ENCODE results near the gene NAV3.

Gene NAV3

GRCh38 chr12:78037707-78038106, 207.0 kb downstream of the NAV3 start:
- peaks cover 5% of the 10 kb centered on the region for H3K4me1 Mint-ChIP-seq (ENCODE audit: low read depth)
- peaks cover 37% of the 10 kb centered on the region for H3K9me3 Mint-ChIP-seq
- H3K4me3 Mint-ChIP-seq: no peak overlapping the region
- no peaks in the 10 kb centered on the region for H3K27me3 Mint-ChIP-seq
- intact Hi-C loops (cut with micrococcal nuclease): no loop called here
- peaks cover 7% of the 10 kb centered on the region for H3K36me3 Mint-ChIP-seq (ENCODE audit: low read depth)
- H3K27ac Mint-ChIP-seq: no peak overlapping the region

DNA sequence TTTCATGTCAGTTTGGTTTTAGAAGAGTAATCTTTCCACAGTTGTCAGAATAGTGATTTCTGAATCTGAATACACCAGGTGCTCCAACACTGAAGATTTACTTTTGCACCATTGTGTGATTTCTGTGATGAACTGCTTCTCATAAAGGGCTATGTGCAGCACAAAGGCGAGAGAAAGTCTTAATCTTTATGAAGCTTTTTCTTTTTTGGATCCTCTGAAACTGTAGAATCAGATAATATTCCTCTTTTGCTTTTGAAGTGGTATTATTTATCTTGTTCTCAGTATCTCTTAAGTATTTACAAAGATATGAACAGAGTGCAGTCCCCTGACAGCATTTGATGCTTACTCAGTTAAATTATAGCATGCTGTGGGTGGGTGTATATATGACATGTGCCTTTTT, 207.8 kb downstream of the NAV3 start:
- intact Hi-C loops (cut with micrococcal nuclease): no loop called here
- Mint-ChIP-seq H3K27ac (no peak overlapping the region), H3K27me3 (no peaks in the 10 kb centered on the region), H3K4me1 (ENCODE audit: low read depth) (peaks cover 3% of the 10 kb centered on the region), H3K36me3 (ENCODE audit: low read depth) (peaks cover 7% of the 10 kb centered on the region), H3K9me3 (peaks cover 36% of the 10 kb centered on the region), H3K4me3 (no peak overlapping the region)

- intact Hi-C loops (cut with micrococcal nuclease): no loop called here
- Mint-ChIP-seq H3K9me3 (peaks cover 37% of the 10 kb centered on the region), H3K4me1 (ENCODE audit: low read depth) (no peaks in the 10 kb centered on the region), H3K36me3 (ENCODE audit: low read depth) (peaks cover 7% of the 10 kb centered on the region), H3K4me3 (no peak overlapping the region), H3K27ac (no peak overlapping the region), H3K27me3 (no peaks in the 10 kb centered on the region)
These were observed 208.3 kb downstream of the NAV3 start for GRCh38 chr12:78038986-78039385.

- no peaks in the 10 kb centered on the region for H3K4me1 Mint-ChIP-seq (ENCODE audit: low read depth)
- H3K27me3 Mint-ChIP-seq: no peaks in the 10 kb centered on the region
- no peak overlapping the region for H3K4me3 Mint-ChIP-seq
- peaks cover 7% of the 10 kb centered on the region for H3K36me3 Mint-ChIP-seq (ENCODE audit: low read depth)
- H3K9me3 Mint-ChIP-seq: peaks cover 48% of the 10 kb centered on the region
- intact Hi-C loops (cut with micrococcal nuclease): no loop called here
- no peak overlapping the region for H3K27ac Mint-ChIP-seq
These were observed 209.4 kb downstream of the NAV3 start for GRCh38 chr12:78040111-78040510.

GRCh38 chr12:78050790-78051189, 220.1 kb downstream of the NAV3 start:
- Mint-ChIP-seq H3K9me3 (peaks cover 40% of the 10 kb centered on the region), H3K4me3 (no peak overlapping the region), H3K27me3 (no peaks in the 10 kb centered on the region), H3K4me1 (ENCODE audit: low read depth) (no peaks in the 10 kb centered on the region), H3K27ac (no peak overlapping the region), H3K36me3 (ENCODE audit: low read depth) (no peaks in the 10 kb centered on the region)
- intact Hi-C loops (cut with micrococcal nuclease): no loop called here

- H3K4me3 Mint-ChIP-seq: no peak overlapping the region
- H3K36me3 Mint-ChIP-seq (ENCODE audit: low read depth): no peaks in the 10 kb centered on the region
- no peaks in the 10 kb centered on the region for H3K27me3 Mint-ChIP-seq
- H3K27ac Mint-ChIP-seq: no peak overlapping the region
- H3K9me3 Mint-ChIP-seq: peaks cover 7% of the 10 kb centered on the region
- intact Hi-C loops (cut with micrococcal nuclease): no loop called here
- H3K4me1 Mint-ChIP-seq (ENCODE audit: low read depth): no peaks in the 10 kb centered on the region
These were observed 224.9 kb downstream of the NAV3 start for GRCh38 chr12:78055545-78055944.

- H3K36me3 Mint-ChIP-seq (ENCODE audit: low read depth): no peaks in the 10 kb centered on the region
- intact Hi-C loops (cut with micrococcal nuclease): no loop called here
- H3K27ac Mint-ChIP-seq: no peak overlapping the region
- no peaks in the 10 kb centered on the region for H3K9me3 Mint-ChIP-seq
- no peaks in the 10 kb centered on the region for H3K4me1 Mint-ChIP-seq (ENCODE audit: low read depth)
- H3K4me3 Mint-ChIP-seq: no peak overlapping the region
- no peaks in the 10 kb centered on the region for H3K27me3 Mint-ChIP-seq
These were observed 226.4 kb downstream of the NAV3 start for GRCh38 chr12:78057075-78057474.

GRCh38 chr12:78060186-78060585, 229.5 kb downstream of the NAV3 start:
- H3K36me3 Mint-ChIP-seq (ENCODE audit: low read depth): no peaks in the 10 kb centered on the region
- intact Hi-C loops (cut with micrococcal nuclease): no loop called here
- H3K27ac Mint-ChIP-seq: no peak overlapping the region
- no peaks in the 10 kb centered on the region for H3K9me3 Mint-ChIP-seq
- H3K4me3 Mint-ChIP-seq: no peak overlapping the region
- H3K27me3 Mint-ChIP-seq: no peaks in the 10 kb centered on the region
- H3K4me1 Mint-ChIP-seq (ENCODE audit: low read depth): no peaks in the 10 kb centered on the region

- H3K9me3 Mint-ChIP-seq: no peaks in the 10 kb centered on the region
- H3K4me3 Mint-ChIP-seq: no peak overlapping the region
- H3K27ac Mint-ChIP-seq: no peak overlapping the region
- no peaks in the 10 kb centered on the region for H3K27me3 Mint-ChIP-seq
- intact Hi-C loops (cut with micrococcal nuclease): no loop called here
- no peaks in the 10 kb centered on the region for H3K36me3 Mint-ChIP-seq (ENCODE audit: low read depth)
- H3K4me1 Mint-ChIP-seq (ENCODE audit: low read depth): no peaks in the 10 kb centered on the region
These were observed 232.1 kb downstream of the NAV3 start for GRCh38 chr12:78062786-78063185.

DNA sequence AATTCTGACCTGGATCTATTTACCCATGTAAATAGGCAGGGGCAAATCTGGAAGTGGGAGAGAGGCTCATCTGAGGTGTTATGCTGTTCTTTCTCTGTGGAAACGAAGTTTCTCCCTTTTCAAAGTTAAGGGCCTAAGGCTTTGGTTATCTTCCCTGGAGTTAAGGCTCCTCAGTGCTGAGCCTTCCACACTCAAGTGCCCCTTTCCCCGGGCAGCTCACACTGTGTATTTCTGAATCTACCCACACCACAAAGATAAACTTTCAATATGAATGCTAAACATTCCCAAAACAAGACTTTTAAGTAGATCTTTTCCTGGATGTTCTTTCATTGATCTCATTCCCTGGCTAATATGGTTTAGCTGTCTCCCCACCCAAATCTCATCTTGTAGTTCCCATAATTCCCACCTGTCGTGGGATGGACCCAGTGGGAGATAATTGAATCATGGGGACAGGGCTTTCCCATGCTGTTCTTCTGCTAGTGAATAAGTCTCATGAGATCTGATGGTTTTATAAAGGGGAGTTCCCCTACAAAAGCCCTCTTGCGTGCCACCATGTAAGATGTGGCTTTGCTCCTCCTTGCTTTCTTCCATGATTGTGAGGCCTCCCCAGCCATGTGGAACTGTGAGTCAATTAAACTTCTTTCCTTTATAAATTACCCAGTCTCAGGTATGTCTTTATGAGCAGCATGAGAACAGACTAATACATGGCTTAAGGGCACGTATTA, 251.1 kb downstream of the NAV3 start:
- H3K9me3 Mint-ChIP-seq: no peaks in the 10 kb centered on the region
- H3K4me1 Mint-ChIP-seq (ENCODE audit: low read depth): no peaks in the 10 kb centered on the region
- H3K4me3 Mint-ChIP-seq: no peak overlapping the region
- no peak overlapping the region for H3K27ac Mint-ChIP-seq
- H3K27me3 Mint-ChIP-seq: no peaks in the 10 kb centered on the region
- intact Hi-C loops (cut with micrococcal nuclease): no loop called here
- no peaks in the 10 kb centered on the region for H3K36me3 Mint-ChIP-seq (ENCODE audit: low read depth)

GRCh38 chr12:78085542-78086182, 255.0 kb downstream of the NAV3 start:
- Mint-ChIP-seq H3K4me1 (ENCODE audit: low read depth) (no peaks in the 10 kb centered on the region), H3K36me3 (ENCODE audit: low read depth) (no peaks in the 10 kb centered on the region), H3K27me3 (no peaks in the 10 kb centered on the region), H3K9me3 (no peaks in the 10 kb centered on the region), H3K4me3 (no peak overlapping the region), H3K27ac (no peak overlapping the region)
- intact Hi-C loops (cut with micrococcal nuclease): no loop called here

DNA sequence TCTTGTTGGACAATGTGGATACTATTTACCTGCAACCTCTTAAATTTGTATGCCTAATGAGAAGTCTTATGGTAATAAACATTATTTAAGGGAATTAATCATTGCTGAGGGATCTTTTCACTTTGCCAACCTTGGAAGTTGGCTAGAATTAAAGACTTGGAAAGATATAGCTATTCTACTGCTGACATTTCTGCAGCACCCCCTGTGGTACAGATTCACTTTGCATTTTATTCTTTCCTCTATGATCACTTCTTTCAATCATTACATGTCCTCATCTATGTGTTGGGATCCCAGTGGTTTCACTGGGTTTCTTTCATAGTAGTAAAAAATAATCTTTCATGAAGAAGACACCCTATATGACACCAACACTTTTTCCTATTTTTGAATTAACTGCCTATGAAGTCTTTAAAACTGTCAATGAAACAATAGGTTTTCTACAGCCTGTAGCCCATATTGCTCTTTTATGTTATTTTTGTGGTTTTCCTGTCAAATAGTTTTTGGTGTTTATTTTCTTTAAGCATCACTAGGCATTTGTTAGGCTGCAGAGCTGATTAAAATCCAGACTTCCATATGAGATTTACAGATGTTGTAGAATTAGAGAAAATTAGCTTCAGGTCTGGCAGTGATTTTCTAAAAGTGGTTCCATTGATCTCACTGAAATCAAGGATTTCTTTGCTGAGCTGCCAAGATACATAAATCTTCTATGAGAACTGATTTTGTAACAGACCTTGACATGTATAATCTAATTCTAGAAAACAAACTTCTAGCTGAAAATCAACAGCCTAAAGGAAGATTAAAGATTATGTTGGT, 256.1 kb downstream of the NAV3 start:
- H3K27ac Mint-ChIP-seq: no peak overlapping the region
- no peaks in the 10 kb centered on the region for H3K9me3 Mint-ChIP-seq

DNA sequence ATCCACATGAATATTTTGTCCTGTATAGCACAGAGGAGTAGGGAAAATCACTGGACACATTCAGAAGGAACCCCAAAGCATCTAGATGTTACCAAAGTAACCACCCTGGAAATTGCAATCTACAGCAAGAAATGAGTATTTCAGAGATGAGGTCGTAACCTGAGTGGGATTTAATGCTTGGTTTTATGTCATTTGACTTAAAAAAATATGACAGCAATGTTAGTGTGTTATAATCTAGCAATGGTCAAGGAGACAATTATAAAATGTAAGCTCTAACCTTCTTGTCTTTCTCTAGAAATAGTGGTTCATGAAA, 256.6 kb downstream of the NAV3 start:
- H3K4me3 Mint-ChIP-seq: no peak overlapping the region
- intact Hi-C loops (cut with micrococcal nuclease): no loop called here
- H3K27me3 Mint-ChIP-seq: no peaks in the 10 kb centered on the region
- H3K36me3 Mint-ChIP-seq (ENCODE audit: low read depth): no peaks in the 10 kb centered on the region
- H3K4me1 Mint-ChIP-seq (ENCODE audit: low read depth): no peaks in the 10 kb centered on the region
- H3K27ac Mint-ChIP-seq: no peak overlapping the region
- no peaks in the 10 kb centered on the region for H3K9me3 Mint-ChIP-seq

More for the DNA sequence above, 256.1 kb downstream of the NAV3 start:
- no peaks in the 10 kb centered on the region for H3K36me3 Mint-ChIP-seq (ENCODE audit: low read depth)
- no peaks in the 10 kb centered on the region for H3K4me1 Mint-ChIP-seq (ENCODE audit: low read depth)
- H3K4me3 Mint-ChIP-seq: no peak overlapping the region
- intact Hi-C loops (cut with micrococcal nuclease): no loop called here
- H3K27me3 Mint-ChIP-seq: no peaks in the 10 kb centered on the region

DNA sequence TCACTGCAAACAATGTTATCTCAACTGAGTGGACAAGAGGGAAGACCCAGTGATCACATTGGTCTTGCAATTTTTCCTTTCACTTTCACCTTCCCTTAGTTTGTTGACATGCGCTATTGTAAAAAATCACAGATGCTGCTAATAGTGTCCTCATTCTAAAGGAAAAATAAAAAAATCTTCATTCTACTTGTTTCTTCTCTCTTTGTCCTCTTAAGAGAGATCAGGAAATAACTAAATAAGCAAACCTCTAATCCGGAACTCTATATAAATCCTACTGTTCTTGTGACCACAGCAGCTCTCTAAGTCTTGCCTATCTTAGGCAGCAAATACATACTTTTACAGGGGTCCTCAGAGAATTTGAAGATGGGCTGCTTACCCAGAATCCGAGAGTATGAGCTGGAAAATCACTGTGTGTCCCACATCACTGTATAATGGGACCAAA, 257.7 kb downstream of the NAV3 start:
- H3K4me1 Mint-ChIP-seq (ENCODE audit: low read depth): no peaks in the 10 kb centered on the region
- H3K36me3 Mint-ChIP-seq (ENCODE audit: low read depth): no peaks in the 10 kb centered on the region
- H3K4me3 Mint-ChIP-seq: no peak overlapping the region
- H3K9me3 Mint-ChIP-seq: no peaks in the 10 kb centered on the region
- no peak overlapping the region for H3K27ac Mint-ChIP-seq
- intact Hi-C loops (cut with micrococcal nuclease): no loop called here
- H3K27me3 Mint-ChIP-seq: no peaks in the 10 kb centered on the region
